ENCODE results near the gene ACAD10. TPM values are rescaled to one million over a fixed set of nuclear protein-coding genes. Genes with fewer than 3 reads are reported as not detected.
A peak's percentile ranks its signal among the peaks of the same experiment; 100 is the strongest.

ACAD10 gene
- total and polyA plus RNA-seq, 2 experiments from 2014 or later, result 24.2 to 32.5 TPM

DNA sequence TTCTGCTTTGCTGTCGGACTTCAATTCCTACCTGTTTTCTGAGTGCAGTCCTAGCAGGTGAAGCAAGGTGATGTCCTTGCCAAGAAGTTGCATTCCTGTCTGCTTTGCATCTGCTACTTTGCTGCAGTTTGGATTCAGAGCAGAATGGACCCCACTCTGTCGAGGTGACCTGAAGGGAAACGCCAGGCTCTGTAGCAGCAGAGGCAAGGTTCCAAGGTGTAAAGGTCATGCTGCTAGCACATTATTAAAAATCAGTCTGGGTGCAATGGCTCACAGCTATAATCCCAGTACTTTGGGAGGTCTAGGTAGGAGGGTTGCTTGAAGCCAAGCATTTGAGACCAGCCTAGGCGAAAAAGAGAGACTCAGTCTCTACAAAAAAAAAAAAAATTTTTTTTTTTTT lies 63.5 kb downstream of the ACAD10 start:
- H2AFZ ChIP-seq, result no peak overlapping the region
- no peaks in the 10 kb centered on the region for H3K9me2 ChIP-seq (replicated peaks; ENCODE audit: insufficient read depth)
- no peaks in the 10 kb centered on the region for H4K20me1 ChIP-seq (ENCODE audit: insufficient read depth, poor library complexity, severe bottlenecking)
- H3K27ac ChIP-seq, result no peak overlapping the region
- H3K4me2 ChIP-seq, result no peak overlapping the region
- H3K36me3 ChIP-seq (replicated peaks; ENCODE audit: insufficient read depth, low read depth), result no peaks in the 10 kb centered on the region
- no peak for DNase-seq (ENCODE audit: low spot score)
- TF ChIP-seq EZH2phosphoT487 (IDR thresholded peaks at IDR 0.05; ENCODE audit: low read depth, severe bottlenecking, unreplicated experiment) (no peak), EZH2 (IDR thresholded peaks at IDR 0.05; ENCODE audit: borderline replicate concordance) (no peak)
- TF ChIP-seq, protein P1, sequence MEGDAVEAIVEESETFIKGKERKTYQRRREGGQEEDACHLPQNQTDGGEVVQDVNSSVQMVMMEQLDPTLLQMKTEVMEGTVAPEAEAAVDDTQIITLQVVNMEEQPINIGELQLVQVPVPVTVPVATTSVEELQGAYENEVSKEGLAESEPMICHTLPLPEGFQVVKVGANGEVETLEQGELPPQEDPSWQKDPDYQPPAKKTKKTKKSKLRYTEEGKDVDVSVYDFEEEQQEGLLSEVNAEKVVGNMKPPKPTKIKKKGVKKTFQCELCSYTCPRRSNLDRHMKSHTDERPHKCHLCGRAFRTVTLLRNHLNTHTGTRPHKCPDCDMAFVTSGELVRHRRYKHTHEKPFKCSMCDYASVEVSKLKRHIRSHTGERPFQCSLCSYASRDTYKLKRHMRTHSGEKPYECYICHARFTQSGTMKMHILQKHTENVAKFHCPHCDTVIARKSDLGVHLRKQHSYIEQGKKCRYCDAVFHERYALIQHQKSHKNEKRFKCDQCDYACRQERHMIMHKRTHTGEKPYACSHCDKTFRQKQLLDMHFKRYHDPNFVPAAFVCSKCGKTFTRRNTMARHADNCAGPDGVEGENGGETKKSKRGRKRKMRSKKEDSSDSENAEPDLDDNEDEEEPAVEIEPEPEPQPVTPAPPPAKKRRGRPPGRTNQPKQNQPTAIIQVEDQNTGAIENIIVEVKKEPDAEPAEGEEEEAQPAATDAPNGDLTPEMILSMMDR (IDR thresholded peaks at IDR 0.05; ENCODE audit: poor library complexity), result no peak
- H3K4me1 ChIP-seq (ENCODE audit: insufficient read depth), result no peaks in the 10 kb centered on the region
- 88% methylated on average over 4 of the region's 4 CpGs for WGBS (ENCODE audit: low lambda C conversion rate, missing lambda C conversion rate)
- H3K4me3 ChIP-seq, result no peak overlapping the region
- no peaks in the 10 kb centered on the region for H3K9me3 ChIP-seq (ENCODE audit: low read depth)
- H3K27me3 ChIP-seq, result no peaks in the 10 kb centered on the region
- H3K79me2 ChIP-seq, result no peaks in the 10 kb centered on the region

GRCh38 chr12:111753144-111753881 lies 67.5 kb downstream of the ACAD10 start:
- Histone ChIP-seq H4K20me1 (ENCODE audit: insufficient read depth, poor library complexity, severe bottlenecking) (no peaks in the 10 kb centered on the region), H3K4me2 (no peak overlapping the region), H3K27ac (no peak overlapping the region), H3K36me3 (replicated peaks; ENCODE audit: insufficient read depth, low read depth) (no peaks in the 10 kb centered on the region), H2AFZ (no peak overlapping the region), H3K9me2 (replicated peaks; ENCODE audit: insufficient read depth) (no peaks in the 10 kb centered on the region), H3K4me1 (ENCODE audit: insufficient read depth) (peaks cover 3% of the 10 kb centered on the region), H3K4me3 (no peak overlapping the region), H3K9me3 (ENCODE audit: low read depth) (no peaks in the 10 kb centered on the region), H3K27me3 (no peaks in the 10 kb centered on the region), H3K79me2 (no peaks in the 10 kb centered on the region)
- 66% methylated on average over 23 of the region's 23 CpGs for WGBS (ENCODE audit: low lambda C conversion rate, missing lambda C conversion rate)
- no peak for TF ChIP-seq EZH2phosphoT487 (IDR thresholded peaks at IDR 0.05; ENCODE audit: low read depth, severe bottlenecking, unreplicated experiment)
- TF ChIP-seq, protein P1 (IDR thresholded peaks at IDR 0.05; ENCODE audit: poor library complexity), result peak; percentile 88
- DNase-seq (ENCODE audit: low spot score), result peak; percentile 85

- WGBS (ENCODE audit: low lambda C conversion rate, missing lambda C conversion rate), result 88% methylated on average over 8 of the region's 8 CpGs
- no peak overlapping the region for H3K27ac ChIP-seq
These were observed 68.8 kb downstream of the ACAD10 start for GRCh38 chr12:111754671-111755070.

More at GRCh38 chr12:111754671-111755070, 68.8 kb downstream of the ACAD10 start:
- no peaks in the 10 kb centered on the region for H3K27me3 ChIP-seq
- no peaks in the 10 kb centered on the region for H4K20me1 ChIP-seq (ENCODE audit: insufficient read depth, poor library complexity, severe bottlenecking)
- H2AFZ ChIP-seq, result no peak overlapping the region
- DNase-seq (ENCODE audit: low spot score), result no peak
- no peak overlapping the region for H3K4me3 ChIP-seq
- TF ChIP-seq, protein P1 (IDR thresholded peaks at IDR 0.05; ENCODE audit: poor library complexity), result no peak
- TF ChIP-seq EZH2 (IDR thresholded peaks at IDR 0.05; ENCODE audit: borderline replicate concordance) (no peak), EZH2phosphoT487 (IDR thresholded peaks at IDR 0.05; ENCODE audit: low read depth, severe bottlenecking, unreplicated experiment) (no peak)
- H3K4me1 ChIP-seq (ENCODE audit: insufficient read depth), result peaks cover 3% of the 10 kb centered on the region
- no peaks in the 10 kb centered on the region for H3K36me3 ChIP-seq (replicated peaks; ENCODE audit: insufficient read depth, low read depth)
- H3K79me2 ChIP-seq, result no peaks in the 10 kb centered on the region
- no peaks in the 10 kb centered on the region for H3K9me3 ChIP-seq (ENCODE audit: low read depth)
- H3K4me2 ChIP-seq, result no peak overlapping the region
- H3K9me2 ChIP-seq (replicated peaks; ENCODE audit: insufficient read depth), result no peaks in the 10 kb centered on the region

Measured in hepatocyte (in vitro differentiated cells).